GM12874 (cell line): ENCODE measurements around the gene MINDY1.

Experiments used
- CTCF ChIP-seq: IDR thresholded peaks from 2 replicates; pipeline ENCODE4 v1.5.1; 2011; ENCODE audit warnings: low read depth, mild to moderate bottlenecking, control low read depth, low read length, moderate library complexity; ENCODE audit not compliant: insufficient read depth

MINDY1 gene

GRCh38 chr1:151035167-151035566, 28.5 kb upstream of the MINDY1 start:
- TF ChIP-seq CTCF, result no peak

- TF ChIP-seq CTCF, result no peak
Observed at GRCh38 chr1:151032164-151032563, 25.5 kb upstream of the MINDY1 start.

- TF ChIP-seq CTCF, result no peak
Observed at GRCh38 chr1:151026460-151026859, 19.8 kb upstream of the MINDY1 start.

GRCh38 chr1:151024540-151025146, 17.9 kb upstream of the MINDY1 start:
- TF ChIP-seq CTCF, result peak; percentile 80

GRCh38 chr1:151013518-151013917, 6.8 kb upstream of the MINDY1 start:
- TF ChIP-seq CTCF, result no peak

- no peak for TF ChIP-seq CTCF
Observed at GRCh38 chr1:151012684-151013471, 6.2 kb upstream of the MINDY1 start.

GRCh38 chr1:151011154-151011850, 4.6 kb upstream of the MINDY1 start:
- no peak for TF ChIP-seq CTCF
